ENCODE results near the gene ANKLE1.

GRCh38 chr19:17294051-17294891 lies 12.6 kb downstream of the ANKLE1 start:
- TF ChIP-seq CTCF (optimal IDR thresholded peaks at IDR 0.05 in 1 of 3, IDR thresholded peaks at IDR 0.05 in 1 of 3, conservative IDR thresholded peaks at IDR 0.05 in 1 of 3; ENCODE audit: extremely low read depth in 1 of 3, insufficient read depth in 2 of 3, low read length in 3 of 3) (no peak), EZH2 (IDR thresholded peaks at IDR 0.05; ENCODE audit: low read length) (no peak)
